Adrenal gland (tissue), 12 donors: ENCODE results near the gene TSC22D4. TPM values are rescaled to one million over a fixed set of nuclear protein-coding genes. Genes with fewer than 3 reads are reported as not detected.
"Not testable (repeated sequence)": the region's sequence is repeated elsewhere in the genome, so short reads cannot be mapped to it uniquely, and the experiment has no call there.

Experiments
- DNase-seq, 7 donors: peaks; one replicate each; pipeline ENCODE4 v3.0.0-alpha.2; 2019 to 2020
- H3K27ac ChIP-seq, 5 donors: fragments of 200-600 bp; sonication (generic) in 4 of 5; 1 replicate in 3 of 5; 2 replicates in 2 of 5; pipeline versions ENCODE4 v1.5.1 to v1.8.0; 2016 to 2020; ENCODE audit warnings: mild to moderate bottlenecking in 1 of 5
- H3K27me3 ChIP-seq: fragments of 200-600 bp; 2 replicates; pipeline ENCODE4 v1.8.0; 2021
- H3K36me3 ChIP-seq, 2 donors: fragments of 200-600 bp; replicated peaks in 1 of 2; 1 replicate in 1 of 2; 2 replicates in 1 of 2; pipeline versions ENCODE4 v1.5.1 to v1.8.0; 2018 to 2022
- H3K4me1 ChIP-seq, 2 donors: fragments of 200-600 bp; replicated peaks in 1 of 2; 1 replicate in 1 of 2; 2 replicates in 1 of 2; pipeline versions ENCODE4 v1.5.1 to v1.8.0; 2018 to 2021
- H3K4me3 ChIP-seq, 4 donors: fragments of 200-600 bp; sonication (generic) in 3 of 4; one replicate each; pipeline ENCODE4 v1.5.1; 2016 to 2018
- H3K9me3 ChIP-seq, 3 donors: fragments of 200-600 bp; sonication (generic) in 1 of 3; replicated peaks in 1 of 3; 1 replicate in 2 of 3; 2 replicates in 1 of 3; pipeline versions ENCODE4 v1.5.1 to v1.8.0; 2016 to 2021
- POLR2A ChIP-seq, 2 donors: fragments of 450-650 bp; IDR thresholded peaks; one replicate each; pipeline ENCODE4 v1.6.1; 2017; ENCODE audit warnings: antibody characterized with exemption in 2 of 2, mild to moderate bottlenecking in 2 of 2, moderate library complexity in 1 of 2
- WGBS, 4 donors: extraction: QIAGEN DNeasy Blood & Tissue Kit in 2 of 4; methylation state at CpG; one replicate each; pipeline versions ENCODE4 v1.1.5 to v1.1.7; 2013 to 2017; 5-methylcytosine and 5-hydroxymethylcytosine counted together
- intact Hi-C, 2 donors: fragments of 100-400 bp; cut with DNase I; formaldehyde crosslinking; loops; one replicate each; pipeline versions ENCODE4 v1.14.1 to v1.15.0; 2022 to 2023
- polyA plus RNA-seq, 3 donors: library from polyadenylated mRNA; stranded (reverse); fragments of 200-250 nt in 2 of 3; fragments of 350-450 nt in 1 of 3; fragmentation: Illumina TruSeq in 1 of 3; extraction: RNeasy Lipid Tissue Mini Kit (QIAGEN cat#74804) in 1 of 3; gene quantifications; one replicate each; pipeline ENCODE4 v1.2.3, GENCODE V29; 2013 to 2014
- total RNA-seq, 9 donors: library from RNA; depleted of rRNA in 4 of 9; stranded (reverse); fragments of >200 nt in 4 of 9; fragments of 120-200 nt in 1 of 9; fragmentation: NEBNext Ultra II Directional in 1 of 9; extraction: Animal tissue kit (Norgen Biotek cat#: 25700) in 1 of 9; gene quantifications; one replicate each; pipeline versions ENCODE4 v1.1.0 to v1.2.4, GENCODE V29; 2013 to 2023
- TF ChIP-seq, protein P1 (sequence below), 6 experiments: fragments of 450-650 bp in 4 of 6; fragments of 200-600 bp in 2 of 6; sonication (generic) in 1 of 6; IDR thresholded peaks; 1 replicate in 5 of 6; 2 replicates in 1 of 6; pipeline versions ENCODE4 v1.5.1 to v1.8.0; 2016 to 2021; ENCODE audit warnings: antibody characterized with exemption in 6 of 6, mild to moderate bottlenecking in 2 of 6, moderate library complexity in 1 of 6
- donor health status: healthy with polysubstance abuse.
- donor health status: Bipolar disorder and iron deficiency.
- donor health status: DM: yes; HTN: yes; CAD: no.
- donor health status: DM: no; HTN: no; CAD: no.
- donor health status: DM: no; HTN: no; CAD: no.
- donor health status: DM: yes; HTN: yes; CAD: no.

Gene TSC22D4
- total and polyA plus RNA-seq, 12 donors = 11.2 to 96.1 (median 60.7) TPM

GRCh38 chr7:100443096-100443840, 35.7 kb downstream of the TSC22D4 start:
- H3K36me3 ChIP-seq = no peaks in the 10 kb centered on the region
- H3K27me3 ChIP-seq = no peaks in the 10 kb centered on the region
- H3K4me1 ChIP-seq = peaks cover 22 to 48% of the 10 kb centered on the region in 2 donors
- intact Hi-C loops = no loop called here
- 88 to 93% (median 91%) methylated on average over 8 to 9 of the region's 9 CpGs for WGBS, 4 donors
- peak in 3 of 7 donors; percentile 15 to 49 (median 24) for DNase-seq
- H3K27ac ChIP-seq = peak overlapping the region in 3 of 5 donors; percentile 79 to 91 (median 86)
- no peak overlapping the region for H3K4me3 ChIP-seq
- TF ChIP-seq, protein P1, sequence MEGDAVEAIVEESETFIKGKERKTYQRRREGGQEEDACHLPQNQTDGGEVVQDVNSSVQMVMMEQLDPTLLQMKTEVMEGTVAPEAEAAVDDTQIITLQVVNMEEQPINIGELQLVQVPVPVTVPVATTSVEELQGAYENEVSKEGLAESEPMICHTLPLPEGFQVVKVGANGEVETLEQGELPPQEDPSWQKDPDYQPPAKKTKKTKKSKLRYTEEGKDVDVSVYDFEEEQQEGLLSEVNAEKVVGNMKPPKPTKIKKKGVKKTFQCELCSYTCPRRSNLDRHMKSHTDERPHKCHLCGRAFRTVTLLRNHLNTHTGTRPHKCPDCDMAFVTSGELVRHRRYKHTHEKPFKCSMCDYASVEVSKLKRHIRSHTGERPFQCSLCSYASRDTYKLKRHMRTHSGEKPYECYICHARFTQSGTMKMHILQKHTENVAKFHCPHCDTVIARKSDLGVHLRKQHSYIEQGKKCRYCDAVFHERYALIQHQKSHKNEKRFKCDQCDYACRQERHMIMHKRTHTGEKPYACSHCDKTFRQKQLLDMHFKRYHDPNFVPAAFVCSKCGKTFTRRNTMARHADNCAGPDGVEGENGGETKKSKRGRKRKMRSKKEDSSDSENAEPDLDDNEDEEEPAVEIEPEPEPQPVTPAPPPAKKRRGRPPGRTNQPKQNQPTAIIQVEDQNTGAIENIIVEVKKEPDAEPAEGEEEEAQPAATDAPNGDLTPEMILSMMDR (IDR thresholded peaks at IDR 0.05) = no peak
- no peak for TF ChIP-seq POLR2A (IDR thresholded peaks at IDR 0.05)
- H3K9me3 ChIP-seq = no peaks in the 10 kb centered on the region

- no peaks in the 10 kb centered on the region for H3K36me3 ChIP-seq
- DNase-seq = peak in 2 of 7 donors; percentile 20 to 52
- no peak for TF ChIP-seq POLR2A (IDR thresholded peaks at IDR 0.05)
- TF ChIP-seq, protein P1 (IDR thresholded peaks at IDR 0.05) = no peak
- H3K27ac ChIP-seq = peak overlapping the region in 1 of 5 donors; percentile 58
- H3K9me3 ChIP-seq = no peaks in the 10 kb centered on the region
- H3K4me3 ChIP-seq = no peak overlapping the region
- H3K27me3 ChIP-seq = no peaks in the 10 kb centered on the region
- H3K4me1 ChIP-seq = peaks cover 22 to 48% of the 10 kb centered on the region in 2 donors
- intact Hi-C loops = no loop called here
- WGBS, 4 donors = 87 to 90% (median 90%) methylated on average over 8 to 11 of the region's 11 CpGs
Observed at GRCh38 chr7:100441641-100442535, 37.1 kb downstream of the TSC22D4 start.

- H3K27me3 ChIP-seq, H3K9me3 ChIP-seq, H3K4me3 ChIP-seq, intact Hi-C loops, H3K36me3 ChIP-seq: not testable (repeated sequence)
- Histone ChIP-seq H3K27ac (peak overlapping the region; percentile 64 to 95 (median 72)), H3K4me1 (peaks cover 20 to 43% of the 10 kb centered on the region in 2 donors)
- DNase-seq = peak in 1 of 7 donors; percentile 49
- 58 to 68% (median 64%) methylated on average over 7 of the region's 7 CpGs for WGBS, 4 donors
Observed at GRCh38 chr7:100439244-100439643, 39.8 kb downstream of the TSC22D4 start.

DNA sequence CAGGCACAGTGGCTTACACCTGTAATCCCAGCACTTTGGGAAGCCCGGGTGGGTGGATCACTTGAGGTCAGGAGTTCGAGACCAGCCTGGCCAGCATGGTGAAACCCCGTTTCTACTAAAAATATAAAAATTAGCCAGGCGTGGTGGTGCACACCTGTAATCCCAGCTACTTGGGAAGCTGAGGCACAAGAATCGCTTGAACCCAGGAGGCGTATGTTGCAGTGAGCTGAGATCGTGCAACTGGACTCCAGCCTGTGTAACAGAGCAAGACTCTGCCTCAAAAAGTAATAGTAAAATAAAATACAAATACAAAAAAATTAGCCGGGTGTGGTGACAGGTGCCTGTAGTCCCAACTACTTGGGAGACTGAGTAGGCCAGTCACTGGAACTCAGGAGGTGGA, 40.3 kb downstream of the TSC22D4 start:
- H3K9me3 ChIP-seq, H3K27me3 ChIP-seq, intact Hi-C loops, H3K4me3 ChIP-seq: not testable (repeated sequence)
- Histone ChIP-seq H3K36me3 (peaks cover 0 to 13% of the 10 kb centered on the region in 2 donors), H3K4me1 (peaks cover 17 to 43% of the 10 kb centered on the region in 2 donors), H3K27ac (peak overlapping the region in 3 of 5 donors; percentile 72 to 95 (median 89))
- WGBS, 4 donors = 91 to 95% (median 93%) methylated on average over 8 of the region's 8 CpGs
- DNase-seq = peak in 1 of 7 donors; percentile 50

GRCh38 chr7:100438172-100438571, 40.8 kb downstream of the TSC22D4 start:
- peak overlapping the region in 2 of 5 donors; percentile 94 to 95 for H3K27ac ChIP-seq
- H3K9me3 ChIP-seq = no peaks in the 10 kb centered on the region
- H3K27me3 ChIP-seq = no peaks in the 10 kb centered on the region
- TF ChIP-seq, protein P1 (IDR thresholded peaks at IDR 0.05) = no peak
- no peak for TF ChIP-seq POLR2A (IDR thresholded peaks at IDR 0.05)
- H3K36me3 ChIP-seq = peaks cover 0 to 18% of the 10 kb centered on the region in 2 donors
- peaks cover 17 to 47% of the 10 kb centered on the region in 2 donors for H3K4me1 ChIP-seq
- no peak overlapping the region for H3K4me3 ChIP-seq
- 44 to 50% (median 47%) methylated on average over 2 of the region's 2 CpGs for WGBS, 4 donors
- no peak for DNase-seq
- intact Hi-C loops = no loop called here
